Duodenal mucosa (tissue), 2 donors: ENCODE data around the gene CFAP100.

Source experiments
- H3K27ac ChIP-seq: one replicate; pipeline ENCODE4 v1.7.0; 2013; ENCODE audit warnings: low read depth, low read length
- H3K27me3 ChIP-seq, 2 donors: one replicate each; pipeline ENCODE4 v1.7.0; 2013; ENCODE audit warnings: low read length in 2 of 2, control low read depth in 1 of 2; ENCODE audit not compliant: insufficient read depth in 2 of 2, control insufficient read depth in 1 of 2
- H3K36me3 ChIP-seq, 2 donors: one replicate each; pipeline ENCODE4 v1.7.0; 2013; ENCODE audit warnings: low read length in 2 of 2, control low read depth in 1 of 2; ENCODE audit not compliant: insufficient read depth in 2 of 2, control insufficient read depth in 1 of 2
- H3K4me1 ChIP-seq, 2 donors: one replicate each; pipeline ENCODE4 v1.7.0; 2013; ENCODE audit warnings: low read length in 2 of 2, control low read depth in 1 of 2; ENCODE audit not compliant: insufficient read depth in 2 of 2, control insufficient read depth in 1 of 2
- H3K4me3 ChIP-seq, 2 donors: one replicate each; pipeline ENCODE4 v1.7.0; 2013; ENCODE audit warnings: low read length in 2 of 2, low read depth in 1 of 2
- H3K9ac ChIP-seq, 2 donors: one replicate each; pipeline ENCODE4 v1.7.0; 2013; ENCODE audit warnings: low read length in 2 of 2, low read depth in 1 of 2
- H3K9me3 ChIP-seq, 2 donors: one replicate each; pipeline ENCODE4 v1.7.0; 2013; ENCODE audit warnings: low read length in 2 of 2, control low read depth in 1 of 2; ENCODE audit not compliant: control insufficient read depth in 1 of 2

Gene CFAP100

DNA sequence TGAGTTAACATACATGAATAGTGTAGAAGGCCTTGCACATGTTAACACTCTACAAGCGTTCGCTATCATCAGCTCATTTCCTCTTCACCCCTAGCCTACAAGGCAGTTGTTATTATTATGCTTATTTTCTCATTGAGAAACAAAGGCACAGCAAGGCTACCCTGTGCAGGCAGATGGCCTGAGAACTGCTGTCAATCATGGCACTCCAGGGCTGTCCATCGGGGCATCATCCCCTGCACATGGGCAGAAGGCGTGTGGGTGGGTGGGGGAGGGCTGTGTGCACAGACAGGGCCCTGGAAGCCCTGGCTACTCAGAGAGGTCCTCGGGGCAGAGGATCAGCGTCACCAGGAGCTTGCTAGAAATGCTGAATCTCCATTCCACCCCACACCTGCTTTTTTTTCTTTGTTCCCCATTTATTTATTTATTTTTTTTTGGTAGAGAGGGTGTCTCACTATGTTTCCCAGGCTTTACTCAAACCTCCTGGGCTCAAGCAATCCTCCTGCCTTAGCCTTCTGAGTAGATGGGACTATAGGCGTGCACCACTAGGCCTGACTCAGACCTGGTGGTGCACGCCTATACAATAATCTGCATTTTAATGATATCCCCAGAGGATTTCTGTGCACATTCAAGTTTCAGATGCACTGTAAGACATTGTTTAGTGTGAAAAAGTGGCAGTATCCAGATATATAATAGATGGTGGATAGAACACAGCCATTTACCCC lies 90.6 kb downstream of the CFAP100 start:
- H3K27me3 ChIP-seq, result no peaks in the 10 kb centered on the region

DNA sequence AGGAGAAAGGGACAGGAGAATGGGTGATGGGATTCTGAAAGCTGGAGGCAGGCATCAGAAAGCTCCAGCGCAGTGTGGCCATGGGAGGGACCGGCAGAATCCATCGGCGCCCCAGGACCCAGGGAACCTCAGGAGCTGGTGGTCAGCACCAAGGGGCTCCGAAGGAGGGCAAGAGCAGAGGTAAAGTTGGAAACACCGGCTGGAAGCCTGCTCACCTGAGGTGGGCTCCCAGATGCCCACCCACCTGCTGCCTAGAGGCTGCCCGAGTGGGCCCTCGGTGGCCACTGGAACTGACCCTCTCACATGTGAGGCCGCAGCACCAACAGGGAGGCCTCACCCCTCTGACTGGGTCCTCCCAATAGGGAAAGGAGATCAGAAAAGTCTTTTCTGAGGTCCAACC lies 91.2 kb downstream of the CFAP100 start:
- Histone ChIP-seq H3K4me3 (no peak overlapping the region), H3K36me3 (no peaks in the 10 kb centered on the region), H3K9ac (no peak overlapping the region), H3K9me3 (no peaks in the 10 kb centered on the region), H3K4me1 (peaks cover 0 to 6% of the 10 kb centered on the region in 2 donors), H3K27ac (no peak overlapping the region), H3K27me3 (no peaks in the 10 kb centered on the region)

More for the DNA sequence above, 90.6 kb downstream of the CFAP100 start:
- Histone ChIP-seq H3K9ac (no peak overlapping the region), H3K9me3 (no peaks in the 10 kb centered on the region), H3K36me3 (no peaks in the 10 kb centered on the region), H3K27ac (no peak overlapping the region), H3K4me1 (peaks cover 0 to 6% of the 10 kb centered on the region in 2 donors), H3K4me3 (no peak overlapping the region)
